ENCODE results near the gene RO60.
"Not testable (repeated sequence)": the region's sequence is repeated elsewhere in the genome, so short reads cannot be mapped to it uniquely, and the experiment has no call there.

The RO60 gene

GRCh38 chr1:193042766-193043691, 16.4 kb upstream of the RO60 start:
- DNase-seq (ENCODE audit: low spot score), result no peak
- TF ChIP-seq CTCF (IDR thresholded peaks at IDR 0.05; ENCODE audit: extremely low read depth, missing control alignments), result no peak

- DNase-seq (ENCODE audit: low spot score), result not testable (repeated sequence)
Observed at GRCh38 chr1:193048913-193049312, 10.5 kb upstream of the RO60 start.

GRCh38 chr1:193054169-193054675, 5.2 kb upstream of the RO60 start:
- no peak for TF ChIP-seq CTCF (IDR thresholded peaks at IDR 0.05; ENCODE audit: extremely low read depth, missing control alignments)
- no peak for DNase-seq (ENCODE audit: low spot score)

GRCh38 chr1:193058529-193059281, 707 bp upstream of the RO60 start:
- TF ChIP-seq CTCF (IDR thresholded peaks at IDR 0.05; ENCODE audit: extremely low read depth, missing control alignments), result no peak
- peak; percentile 63 for DNase-seq (ENCODE audit: low spot score)

GRCh38 chr1:193060115-193060403, 647 bp downstream of the RO60 start:
- DNase-seq (ENCODE audit: low spot score), result no peak
- no peak for TF ChIP-seq CTCF (IDR thresholded peaks at IDR 0.05; ENCODE audit: extremely low read depth, missing control alignments)

GRCh38 chr1:193060406-193060805, 994 bp downstream of the RO60 start:
- no peak for TF ChIP-seq CTCF (IDR thresholded peaks at IDR 0.05; ENCODE audit: extremely low read depth, missing control alignments)
- DNase-seq (ENCODE audit: low spot score), result no peak

GRCh38 chr1:193060938-193061337, 1.5 kb downstream of the RO60 start:
- TF ChIP-seq CTCF (IDR thresholded peaks at IDR 0.05; ENCODE audit: extremely low read depth, missing control alignments), result no peak
- no peak for DNase-seq (ENCODE audit: low spot score)
